Ishikawa (cell line): ENCODE measurements around the gene MRGPRF.

Source experiments
- CEBPB ChIP-seq: IDR thresholded peaks from 2 replicates; pipeline ENCODE4 v1.6.1; 2012
- CREB1 ChIP-seq: IDR thresholded peaks from 2 replicates; pipeline ENCODE4 v1.6.1; 2012; ENCODE audit warnings: low read depth
- EGR1 ChIP-seq: IDR thresholded peaks from 2 replicates; pipeline ENCODE4 v1.6.1; 2012
- EP300 ChIP-seq: IDR thresholded peaks from 2 replicates; pipeline ENCODE4 v1.6.1; 2012; ENCODE audit warnings: borderline replicate concordance
- FOXM1 ChIP-seq: IDR thresholded peaks from 2 replicates; pipeline ENCODE4 v1.6.1; 2012; ENCODE audit warnings: low read depth, borderline replicate concordance
- MAX ChIP-seq: IDR thresholded peaks from 2 replicates; pipeline ENCODE4 v1.6.1; 2012
- NFIC ChIP-seq: IDR thresholded peaks from 2 replicates; pipeline ENCODE4 v1.6.1; 2012
- RAD21 ChIP-seq: IDR thresholded peaks from 2 replicates; pipeline ENCODE4 v1.6.1; 2012; ENCODE audit warnings: low read depth
- TAF1 ChIP-seq: IDR thresholded peaks from 2 replicates; pipeline ENCODE4 v1.6.1; 2012; ENCODE audit warnings: low read depth, mild to moderate bottlenecking
- TCF12 ChIP-seq: IDR thresholded peaks from 2 replicates; pipeline ENCODE4 v1.6.1; 2012; ENCODE audit warnings: low read depth
- TEAD4 ChIP-seq: IDR thresholded peaks from 2 replicates; pipeline ENCODE4 v1.6.1; 2012
- USF1 ChIP-seq: IDR thresholded peaks from 2 replicates; pipeline ENCODE4 v1.6.1; 2012
- YY1 ChIP-seq: IDR thresholded peaks from 2 replicates; pipeline ENCODE4 v1.6.1; 2012; ENCODE audit warnings: low read depth
- ZBTB7A ChIP-seq: IDR thresholded peaks from 2 replicates; pipeline ENCODE4 v1.6.1; 2012; ENCODE audit warnings: low read depth
- TF ChIP-seq, protein P1 (sequence below): IDR thresholded peaks from 2 replicates; pipeline ENCODE4 v1.6.1; 2012; ENCODE audit warnings: low read depth, mild to moderate bottlenecking

MRGPRF gene

GRCh38 chr11:68959465-68960293 lies 53.4 kb downstream of the MRGPRF start:
- TF ChIP-seq CREB1 (no peak), EGR1 (no peak), CEBPB (no peak), EP300 (no peak), ZBTB7A (no peak), YY1 (no peak), TEAD4 (no peak), NFIC (no peak), TAF1 (no peak), FOXM1 (no peak), USF1 (no peak), RAD21 (no peak), MAX (no peak), TCF12 (no peak)
- TF ChIP-seq, protein P1, sequence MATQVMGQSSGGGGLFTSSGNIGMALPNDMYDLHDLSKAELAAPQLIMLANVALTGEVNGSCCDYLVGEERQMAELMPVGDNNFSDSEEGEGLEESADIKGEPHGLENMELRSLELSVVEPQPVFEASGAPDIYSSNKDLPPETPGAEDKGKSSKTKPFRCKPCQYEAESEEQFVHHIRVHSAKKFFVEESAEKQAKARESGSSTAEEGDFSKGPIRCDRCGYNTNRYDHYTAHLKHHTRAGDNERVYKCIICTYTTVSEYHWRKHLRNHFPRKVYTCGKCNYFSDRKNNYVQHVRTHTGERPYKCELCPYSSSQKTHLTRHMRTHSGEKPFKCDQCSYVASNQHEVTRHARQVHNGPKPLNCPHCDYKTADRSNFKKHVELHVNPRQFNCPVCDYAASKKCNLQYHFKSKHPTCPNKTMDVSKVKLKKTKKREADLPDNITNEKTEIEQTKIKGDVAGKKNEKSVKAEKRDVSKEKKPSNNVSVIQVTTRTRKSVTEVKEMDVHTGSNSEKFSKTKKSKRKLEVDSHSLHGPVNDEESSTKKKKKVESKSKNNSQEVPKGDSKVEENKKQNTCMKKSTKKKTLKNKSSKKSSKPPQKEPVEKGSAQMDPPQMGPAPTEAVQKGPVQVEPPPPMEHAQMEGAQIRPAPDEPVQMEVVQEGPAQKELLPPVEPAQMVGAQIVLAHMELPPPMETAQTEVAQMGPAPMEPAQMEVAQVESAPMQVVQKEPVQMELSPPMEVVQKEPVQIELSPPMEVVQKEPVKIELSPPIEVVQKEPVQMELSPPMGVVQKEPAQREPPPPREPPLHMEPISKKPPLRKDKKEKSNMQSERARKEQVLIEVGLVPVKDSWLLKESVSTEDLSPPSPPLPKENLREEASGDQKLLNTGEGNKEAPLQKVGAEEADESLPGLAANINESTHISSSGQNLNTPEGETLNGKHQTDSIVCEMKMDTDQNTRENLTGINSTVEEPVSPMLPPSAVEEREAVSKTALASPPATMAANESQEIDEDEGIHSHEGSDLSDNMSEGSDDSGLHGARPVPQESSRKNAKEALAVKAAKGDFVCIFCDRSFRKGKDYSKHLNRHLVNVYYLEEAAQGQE, result no peak

DNA sequence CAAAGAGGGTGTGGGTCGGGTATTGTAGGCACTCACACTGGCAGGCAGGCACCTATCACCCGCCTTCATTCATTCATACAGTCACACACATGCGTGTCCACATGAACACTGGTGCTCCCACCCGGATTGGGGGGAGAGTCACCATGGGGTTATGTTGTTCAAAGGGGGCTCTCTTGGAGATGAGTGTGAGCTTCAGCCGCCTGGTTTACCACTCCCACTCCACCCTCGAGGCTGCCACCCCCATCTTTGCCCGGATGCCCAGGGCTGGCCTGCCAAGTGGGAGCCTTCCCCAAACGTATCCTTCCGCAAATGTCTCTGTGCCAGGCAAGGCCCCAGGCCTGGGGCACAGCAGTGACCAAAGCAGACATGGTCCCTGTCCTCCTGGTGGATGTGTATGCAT lies 54.8 kb downstream of the MRGPRF start:
- no peak for TF ChIP-seq CEBPB
- no peak for TF ChIP-seq EP300
- no peak for TF ChIP-seq MAX

- TF ChIP-seq RAD21 (no peak), MAX (no peak), FOXM1 (no peak), EP300 (no peak), EGR1 (no peak), NFIC (no peak)
Measured at GRCh38 chr11:68956547-68957254, 56.3 kb downstream of the MRGPRF start.

- TF ChIP-seq RAD21, result peak; percentile 34; the same call in 1 of the 2 replicates
- TF ChIP-seq ZBTB7A, result no peak
Measured at GRCh38 chr11:68956142-68956541, 56.9 kb downstream of the MRGPRF start.

DNA sequence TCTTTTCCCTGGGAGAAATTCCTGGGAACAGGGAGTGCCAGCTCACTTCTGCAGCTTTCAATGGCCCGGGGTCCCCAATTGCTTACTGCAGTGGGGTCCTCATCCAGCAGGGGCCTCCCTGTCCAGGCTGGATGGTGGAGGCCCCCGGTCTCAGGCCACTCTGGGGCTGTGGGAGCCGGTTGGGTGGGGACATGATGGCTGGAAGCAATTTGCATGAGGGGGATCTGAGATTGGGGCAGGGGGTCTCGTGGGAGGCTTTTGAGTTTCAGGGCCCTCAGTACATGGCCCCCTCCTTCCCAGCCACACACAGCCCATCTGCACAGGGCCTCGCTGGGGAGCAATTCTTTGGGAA lies 57.5 kb downstream of the MRGPRF start:
- TF ChIP-seq EP300, result no peak
- TF ChIP-seq ZBTB7A, result no peak
- no peak for TF ChIP-seq EGR1
- no peak for TF ChIP-seq NFIC
- no peak for TF ChIP-seq CREB1
- no peak for TF ChIP-seq TAF1
- TF ChIP-seq RAD21, result no peak
- no peak for TF ChIP-seq USF1
- TF ChIP-seq TEAD4, result no peak
- TF ChIP-seq MAX, result no peak
- TF ChIP-seq, protein P1, result no peak
- no peak for TF ChIP-seq CEBPB
- no peak for TF ChIP-seq YY1
- TF ChIP-seq FOXM1, result no peak
- TF ChIP-seq TCF12, result no peak
